SH-SY5Y (cell line): ENCODE results near the gene LSM10.

Experiments
- GATA2 ChIP-seq: IDR thresholded peaks from 2 replicates; pipeline ENCODE4 v1.6.1; 2011; ENCODE audit warnings: mild to moderate bottlenecking, low read depth, low read length
- GATA3 ChIP-seq: IDR thresholded peaks from 2 replicates; pipeline ENCODE4 v1.6.1; 2011; ENCODE audit warnings: low read depth, mild to moderate bottlenecking, low read length, moderate library complexity

- no peak for TF ChIP-seq GATA2
- no peak for TF ChIP-seq GATA3
Measured at GRCh38 chr1:36359911-36360550, 37.7 kb downstream of the LSM10 start.
